Kidney tubule cell (primary cell): ENCODE measurements around the gene PHLDA2.

Source experiments
- DNase-seq: peaks from one replicate; pipeline ENCODE4 v3.0.0-alpha.2; 2018; ENCODE audit warnings: low spot score

Gene PHLDA2

DNA sequence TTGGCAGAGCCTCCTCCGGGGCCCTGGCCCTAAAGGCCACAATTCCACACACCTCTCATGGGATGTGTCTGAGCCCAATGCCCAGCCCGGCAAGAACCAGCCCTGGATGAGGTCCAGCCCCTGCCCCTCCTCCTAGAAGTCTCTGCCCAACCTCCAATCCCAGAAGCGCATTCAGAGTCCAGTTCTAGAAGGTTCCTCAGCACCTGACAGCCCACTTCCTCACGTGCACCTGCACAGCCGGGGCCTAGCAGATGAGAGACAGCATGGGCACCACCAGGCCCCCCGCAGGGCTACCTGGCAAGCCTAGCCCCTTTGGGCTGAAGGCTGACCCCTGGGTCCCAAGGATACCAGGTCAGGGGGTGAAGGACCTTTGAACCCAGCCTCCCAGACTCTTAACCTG, 32.2 kb downstream of the PHLDA2 start:
- no peak for DNase-seq

DNA sequence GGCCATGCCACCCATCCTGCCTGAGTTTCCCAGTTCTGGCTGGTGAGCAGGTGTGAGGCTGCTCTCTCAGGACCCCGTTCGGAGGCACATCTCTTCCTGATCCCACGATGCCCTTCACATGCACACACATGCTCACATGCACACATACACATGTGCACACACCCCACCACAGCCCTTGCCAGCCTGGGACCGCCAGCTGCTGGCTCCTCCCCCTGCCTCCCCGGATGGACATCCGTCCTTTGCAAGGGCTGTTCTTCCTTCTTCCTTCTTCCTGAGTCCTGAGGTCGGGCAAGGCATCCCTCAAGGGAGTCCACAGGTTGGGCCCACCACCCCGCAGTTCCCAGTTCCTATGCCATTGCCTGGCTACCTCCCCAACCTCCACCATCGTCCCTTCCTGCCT, 33.2 kb downstream of the PHLDA2 start:
- DNase-seq, result no peak

DNA sequence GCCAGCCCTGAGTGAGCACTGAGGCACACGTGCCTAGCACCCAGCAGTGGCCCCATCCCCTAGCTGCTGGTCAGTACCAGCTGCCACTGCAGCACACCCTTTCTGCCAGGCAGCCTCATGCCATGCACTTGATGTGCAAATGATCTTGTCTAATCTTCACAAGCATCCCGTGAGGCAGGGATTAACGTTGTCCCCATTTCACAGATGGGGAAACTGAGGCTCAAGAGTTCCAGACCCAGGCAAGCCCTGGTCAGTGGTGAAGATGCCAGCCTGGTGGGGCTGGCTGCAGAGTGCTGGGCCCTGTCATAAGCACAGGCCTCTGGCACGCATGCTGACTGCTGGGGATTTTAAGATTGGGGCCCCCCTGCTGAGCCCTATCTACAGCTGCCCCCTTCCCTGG, 35.3 kb downstream of the PHLDA2 start:
- DNase-seq, result no peak

GRCh38 chr11:2892967-2893528, 36.2 kb downstream of the PHLDA2 start:
- peak; percentile 40 for DNase-seq

DNA sequence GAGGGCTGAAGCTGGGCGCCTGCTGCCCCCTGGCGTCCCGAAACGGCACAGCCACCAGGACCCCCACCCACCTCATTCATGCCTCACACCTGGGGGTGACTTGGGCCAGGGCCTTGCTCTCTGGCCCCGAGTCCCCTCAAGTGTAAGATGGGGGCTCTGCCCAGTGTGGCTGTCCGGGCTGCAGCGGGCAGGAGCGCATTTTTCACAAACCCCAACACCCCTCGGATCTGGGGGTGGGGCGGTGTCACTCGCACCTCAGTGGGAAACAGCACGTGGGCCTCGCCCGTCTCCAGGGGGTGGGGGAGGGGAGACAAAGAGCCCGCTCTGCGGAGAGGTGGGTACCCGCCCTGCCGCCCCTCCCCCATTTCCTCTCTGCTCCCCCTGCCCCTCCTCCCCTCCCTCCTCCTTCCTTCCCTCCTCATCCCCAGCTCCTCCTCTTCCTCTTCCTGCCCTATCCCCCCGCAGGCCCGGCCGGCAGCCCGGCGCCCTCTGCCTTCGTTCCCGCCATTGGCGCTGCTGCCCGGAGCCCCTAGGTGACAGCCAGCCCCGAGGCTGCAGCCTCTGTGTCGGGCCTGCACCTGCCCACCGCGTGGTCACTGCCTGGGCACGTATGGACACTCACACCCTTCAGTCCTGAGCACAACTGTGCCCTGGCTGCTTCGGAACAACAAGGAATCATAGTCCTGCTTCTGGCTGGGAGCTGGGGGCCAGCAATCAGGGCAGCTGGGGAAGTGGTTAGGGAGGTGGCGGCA, 36.8 kb downstream of the PHLDA2 start:
- peak; percentile 65 for DNase-seq

- DNase-seq, result no peak
Observed at GRCh38 chr11:2891326-2892214, 37.6 kb downstream of the PHLDA2 start.

GRCh38 chr11:2890466-2891294, 38.5 kb downstream of the PHLDA2 start:
- DNase-seq, result peak; percentile 57

GRCh38 chr11:2889362-2890273, 39.6 kb downstream of the PHLDA2 start:
- no peak for DNase-seq

DNA sequence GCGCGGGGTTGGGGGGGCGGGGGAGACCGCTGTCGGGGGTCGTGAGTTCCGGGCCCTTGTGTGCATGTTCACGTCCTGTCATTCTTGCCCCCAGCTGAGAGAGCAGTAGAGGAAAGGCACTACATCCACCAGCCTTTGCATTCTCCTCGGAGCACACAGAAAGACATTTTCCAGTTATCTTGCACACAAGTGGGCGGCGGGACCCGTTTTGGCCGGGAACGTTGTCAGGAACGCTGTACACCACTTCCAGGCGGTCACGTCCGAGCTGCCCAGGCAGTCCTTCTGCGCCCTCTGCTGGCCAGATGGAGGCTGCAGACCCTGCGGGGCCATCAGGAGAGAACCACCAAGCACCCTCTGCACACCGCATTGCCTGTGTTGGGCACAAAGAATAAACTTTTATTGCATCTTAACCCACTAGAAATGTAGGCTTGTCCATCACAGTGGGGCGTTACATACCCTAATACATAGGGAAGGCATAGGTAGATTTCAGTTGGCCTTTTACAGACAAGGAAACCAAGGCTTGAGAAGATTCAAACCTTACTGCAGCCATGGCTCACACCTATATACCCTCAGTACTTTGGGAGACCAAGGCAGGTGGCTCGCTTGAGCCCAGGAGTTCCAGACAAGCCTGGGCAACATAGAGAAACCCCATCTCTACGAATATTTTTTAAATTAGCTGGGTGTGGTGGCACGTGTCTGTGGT, 40.8 kb downstream of the PHLDA2 start:
- peak; percentile 83 for DNase-seq

GRCh38 chr11:2887515-2888195, 41.6 kb downstream of the PHLDA2 start:
- no peak for DNase-seq

DNA sequence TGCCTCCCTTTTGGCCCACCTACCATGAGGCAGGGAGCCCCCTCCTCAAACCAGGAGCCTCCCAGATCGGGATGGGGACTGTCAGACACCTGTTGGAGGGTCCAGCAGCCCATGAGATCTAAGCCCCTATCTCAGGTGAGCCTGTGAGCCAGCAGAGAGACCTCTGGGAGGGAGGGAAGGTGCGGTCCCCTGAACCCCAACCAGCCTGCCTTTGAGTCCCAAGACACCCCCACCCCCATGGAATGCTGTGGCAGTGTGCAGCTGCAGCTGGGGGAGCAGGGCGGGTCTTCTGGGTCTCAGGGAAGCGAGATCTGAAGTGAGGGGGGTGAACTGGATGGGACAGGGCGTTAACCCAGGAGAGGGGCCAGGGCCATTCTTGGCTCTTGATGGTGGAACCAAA, 42.3 kb downstream of the PHLDA2 start:
- no peak for DNase-seq

DNA sequence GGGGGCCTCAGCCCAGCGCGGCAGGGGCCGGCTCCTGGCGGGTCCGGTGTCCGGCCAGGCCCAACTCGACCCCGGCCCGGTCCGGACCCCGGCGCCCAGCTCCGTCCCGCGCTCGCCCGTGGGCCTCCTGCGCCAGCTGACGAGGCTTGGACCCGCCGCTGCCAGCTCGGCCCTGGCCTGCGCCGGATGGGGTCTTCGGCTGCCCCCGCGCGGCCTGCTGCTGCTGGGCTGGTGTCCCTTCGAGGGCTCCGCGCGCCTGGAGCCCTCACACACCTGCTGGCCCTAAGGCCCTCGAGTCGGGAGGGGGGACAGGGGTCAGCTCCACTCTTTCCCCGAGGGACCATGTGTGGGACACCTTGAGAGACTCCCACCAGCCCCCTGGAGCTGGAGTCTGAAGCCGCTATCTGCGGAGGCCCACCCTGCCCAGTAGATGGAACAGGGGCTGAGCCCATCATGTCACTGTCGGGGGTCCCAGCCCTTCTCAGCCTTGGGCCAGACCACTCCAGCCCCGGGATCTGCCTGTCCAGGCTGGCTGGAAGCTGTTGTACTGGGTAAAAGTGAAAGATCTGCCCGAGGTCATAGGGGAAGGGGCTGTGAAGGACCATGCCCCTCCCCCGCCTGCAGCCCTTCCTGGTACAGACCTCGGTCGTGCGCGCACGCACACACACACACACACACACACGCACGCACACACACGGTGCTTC, 42.9 kb downstream of the PHLDA2 start:
- DNase-seq, result no peak

- peak; percentile 80 for DNase-seq
Observed at GRCh38 chr11:2885678-2886081, 43.5 kb downstream of the PHLDA2 start, which contains the start of gene CDKN1C. Gene CDKN1C, minus strand, starts transcription at chr11:2885775. Its CDS starts 319 bp downstream, at chr11:2885456.

- peak; percentile 51 for DNase-seq
Observed at GRCh38 chr11:2885017-2885677, 44.1 kb downstream of the PHLDA2 start.

DNA sequence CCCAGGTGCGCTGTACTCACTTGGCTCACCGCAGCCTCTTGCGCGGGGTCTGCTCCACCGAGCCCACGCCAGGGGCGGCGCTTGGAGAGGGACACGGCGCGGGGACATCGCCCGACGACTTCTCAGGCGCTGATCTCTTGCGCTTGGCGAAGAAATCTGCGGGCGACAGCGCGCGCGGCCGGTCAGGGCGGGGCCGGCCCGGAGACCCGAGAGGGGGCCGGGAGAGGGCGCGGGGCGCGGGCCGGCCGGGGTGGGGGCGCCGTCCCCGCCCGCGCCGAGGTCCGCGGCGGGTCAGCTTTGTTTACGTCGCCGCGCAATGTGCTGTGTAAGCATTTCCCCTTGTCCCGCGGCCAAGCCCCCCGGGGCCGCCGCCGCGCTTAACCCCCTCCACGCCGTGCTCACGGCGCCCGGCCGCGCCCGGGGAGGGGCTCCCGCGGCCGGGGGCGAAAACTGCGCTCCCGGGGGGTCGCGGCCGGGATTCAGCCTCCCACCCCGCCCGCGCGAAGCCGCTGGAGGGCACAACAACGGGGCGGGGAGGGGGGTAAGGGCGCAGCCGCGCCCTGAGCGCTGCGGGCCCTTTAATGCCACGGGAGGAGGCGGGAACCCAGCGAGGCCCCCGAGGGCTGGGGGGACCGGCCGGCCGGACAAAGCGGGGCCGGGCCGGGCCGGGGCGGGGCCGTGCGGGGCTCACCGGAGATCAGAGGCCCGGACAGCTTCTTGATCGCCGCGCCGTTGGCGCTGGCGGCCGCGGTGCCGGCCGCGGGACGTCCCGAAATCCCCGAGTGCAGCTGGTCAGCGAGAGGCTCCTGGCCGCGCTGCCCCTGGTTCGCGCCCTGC, 45.0 kb downstream of the PHLDA2 start:
- no peak for DNase-seq

DNA sequence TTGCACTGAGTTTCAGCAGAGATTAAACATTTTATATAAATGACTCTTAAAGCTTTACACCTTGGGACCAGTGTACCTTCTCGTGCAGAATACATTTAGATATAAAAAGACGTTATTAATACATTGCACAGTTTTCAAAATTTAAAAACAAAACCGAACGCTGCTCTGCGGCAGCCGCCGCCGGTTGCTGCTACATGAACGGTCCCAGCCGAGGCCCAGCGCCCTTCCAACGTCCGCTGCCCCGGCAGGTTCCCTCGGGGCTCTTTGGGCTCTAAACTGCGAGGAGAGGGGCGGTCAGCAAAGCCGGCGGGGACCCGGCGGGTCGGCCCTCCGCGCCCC, 45.6 kb downstream of the PHLDA2 start:
- no peak for DNase-seq

DNA sequence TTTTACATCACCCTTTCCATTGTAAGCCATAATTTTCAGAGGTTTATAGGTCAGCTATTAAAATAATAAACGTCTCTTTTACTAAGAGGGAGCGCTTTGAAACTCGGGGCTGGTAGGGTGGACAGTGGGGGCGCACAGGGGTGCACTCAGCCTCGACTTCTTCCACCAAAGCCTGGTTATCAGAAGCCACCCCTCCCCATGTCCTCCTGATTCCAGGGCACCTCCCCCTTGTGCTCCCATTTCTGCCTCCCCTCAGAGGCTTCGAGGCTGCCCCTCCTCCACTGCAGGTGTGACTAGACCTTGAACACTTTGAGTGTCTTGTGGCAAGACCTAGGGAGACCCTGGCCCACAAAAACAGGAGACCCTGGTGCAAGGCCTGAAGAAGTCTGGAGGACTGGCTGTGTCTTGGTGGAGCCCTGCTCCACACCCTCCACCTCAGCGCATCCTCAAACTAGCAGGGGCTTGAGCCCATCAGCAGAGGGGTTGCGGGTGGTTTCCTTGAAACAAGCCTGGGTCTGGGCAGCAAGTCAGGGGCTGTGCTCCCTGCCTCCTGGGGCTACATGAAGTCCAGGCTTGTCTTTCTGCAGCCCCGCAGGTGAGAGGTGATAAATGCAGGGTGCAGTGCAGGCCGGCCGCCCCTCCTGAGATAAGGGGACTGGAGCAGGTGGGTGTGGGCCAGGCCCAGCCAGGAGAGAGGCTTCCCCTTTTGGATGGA, 46.7 kb downstream of the PHLDA2 start:
- no peak for DNase-seq
